Stimulated activated CD4-positive, alpha-beta T cell treated with anti-CD3 and anti-CD28 coated beads, Interleukin-1b, Interleukin-23, amount 100 ng/mL, for 24 hours (primary cell): Measurements from ENCODE around the gene SHQ1.
A peak's percentile ranks its signal among the peaks of the same experiment; 100 is the strongest.

ENCODE experiments used
- DNase-seq, 4 experiments: peaks; one replicate each; pipeline ENCODE4 v3.0.0-alpha.2; 2020; ENCODE audit warnings: low read depth in 4 of 4, low spot score in 1 of 4

The SHQ1 gene

GRCh38 chr3:72848703-72849081, 447 bp upstream of the SHQ1 start:
- DNase-seq = peak in 2 of 4 experiments; percentile 13 to 21

DNA sequence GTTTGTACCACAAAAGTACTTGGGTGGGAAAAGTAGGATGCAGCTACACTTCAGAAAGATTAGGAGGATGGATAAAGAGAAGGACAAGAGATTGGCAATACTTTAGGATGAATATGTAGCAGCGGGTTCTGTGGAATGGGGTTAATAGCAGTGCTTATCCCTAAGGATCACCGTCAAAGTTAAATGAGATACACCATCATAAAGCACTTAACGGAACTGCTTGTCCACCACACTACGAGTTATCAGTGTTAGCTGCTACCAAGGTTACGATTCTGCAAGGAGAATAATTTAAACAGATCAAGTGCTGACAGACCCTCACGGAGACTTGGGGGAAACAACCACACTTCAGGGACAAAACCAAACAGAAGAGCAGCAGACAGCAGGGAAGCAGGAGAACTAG, 963 bp downstream of the SHQ1 start:
- no peak for DNase-seq

GRCh38 chr3:72846166-72846565, 2.1 kb downstream of the SHQ1 start:
- DNase-seq = no peak

DNA sequence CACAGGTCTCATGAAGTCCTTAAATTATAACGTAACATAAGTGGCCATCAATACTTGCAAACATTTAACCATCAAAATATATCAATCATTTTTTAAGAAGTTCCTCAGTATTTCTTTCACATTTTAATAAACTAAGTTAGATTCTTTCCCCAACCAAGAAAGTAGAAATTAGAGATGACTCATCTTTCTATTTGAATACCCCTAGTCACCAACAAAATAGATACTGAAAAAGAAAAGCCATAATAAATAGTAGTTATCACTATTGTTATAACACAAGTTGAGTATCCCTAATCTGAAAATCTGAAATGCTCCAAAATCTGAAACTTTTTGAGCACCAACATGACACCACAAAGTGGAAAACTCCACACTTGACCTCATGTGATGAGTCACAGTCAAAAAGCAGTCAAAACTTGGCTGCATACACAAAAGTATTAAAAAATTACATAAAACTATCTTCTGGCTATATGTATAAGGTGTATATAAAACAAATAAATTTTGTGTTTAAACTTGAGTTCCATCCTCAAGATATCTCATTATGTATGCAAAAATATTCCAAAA, 3.7 kb downstream of the SHQ1 start:
- no peak for DNase-seq

DNA sequence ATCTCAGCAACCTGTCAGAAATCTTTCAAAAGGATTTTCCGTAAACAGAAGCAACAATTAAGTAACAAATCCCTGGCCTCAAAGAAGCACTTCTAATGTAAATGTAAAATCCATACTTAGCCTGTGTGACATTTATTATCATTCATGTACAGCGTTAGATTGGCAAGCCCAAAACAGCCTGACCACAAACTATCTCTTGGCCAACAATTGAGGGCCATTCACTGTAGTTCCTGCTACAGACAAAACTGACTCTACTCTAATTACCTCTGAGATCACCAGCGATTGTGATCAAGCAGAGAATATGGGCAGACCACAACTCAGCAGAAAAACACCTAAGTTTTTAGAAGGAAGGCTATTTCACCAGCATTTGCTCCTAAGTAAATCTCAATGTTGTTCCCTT, 9.2 kb downstream of the SHQ1 start:
- DNase-seq = no peak

- no peak for DNase-seq
Measured at GRCh38 chr3:72836923-72837322, 11.3 kb downstream of the SHQ1 start.

GRCh38 chr3:72836416-72836815, 11.8 kb downstream of the SHQ1 start:
- no peak for DNase-seq

DNA sequence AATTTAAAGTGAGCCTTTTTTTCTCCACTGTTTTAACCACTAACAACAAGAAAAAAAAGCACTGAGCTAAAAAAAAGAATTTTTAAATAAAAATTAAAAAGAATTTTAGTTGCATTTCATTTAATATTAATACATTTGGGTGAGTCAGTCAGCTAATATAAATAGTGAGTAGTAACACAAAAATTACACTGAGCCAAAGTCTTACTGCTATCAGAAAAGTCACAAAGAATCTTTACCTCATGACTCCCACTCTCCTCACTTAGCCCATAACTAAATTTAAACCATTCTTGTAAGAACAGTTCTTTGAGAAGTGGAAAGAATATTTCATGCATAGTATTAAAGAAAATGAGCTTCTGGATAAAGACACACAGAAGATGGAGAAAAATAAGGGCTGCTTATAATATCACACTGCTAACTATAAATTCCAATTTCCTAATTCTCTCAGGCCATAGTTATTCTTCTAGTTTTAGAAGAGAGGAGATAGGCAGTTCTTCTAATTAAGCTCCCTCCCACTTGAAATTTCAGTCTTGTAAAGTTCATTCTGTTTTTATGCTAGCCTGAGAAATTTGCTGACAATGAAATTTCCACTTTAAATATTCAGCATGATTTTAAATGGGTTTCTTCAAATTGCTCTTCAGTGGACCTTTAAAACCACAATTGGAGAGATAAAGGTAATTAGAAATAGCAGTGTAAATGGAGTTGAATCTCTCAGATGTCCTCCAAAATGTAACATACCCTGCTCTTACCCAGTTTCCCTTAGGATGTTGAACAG, 17.6 kb downstream of the SHQ1 start:
- DNase-seq = no peak

- no peak for DNase-seq
Measured at GRCh38 chr3:72829701-72830100, 18.5 kb downstream of the SHQ1 start.

- DNase-seq = no peak
Measured at GRCh38 chr3:72821161-72821781, 27.0 kb downstream of the SHQ1 start.

- DNase-seq = no peak
Measured at GRCh38 chr3:72820415-72820814, 27.8 kb downstream of the SHQ1 start.

GRCh38 chr3:72818905-72819304, 29.3 kb downstream of the SHQ1 start:
- DNase-seq = no peak

DNA sequence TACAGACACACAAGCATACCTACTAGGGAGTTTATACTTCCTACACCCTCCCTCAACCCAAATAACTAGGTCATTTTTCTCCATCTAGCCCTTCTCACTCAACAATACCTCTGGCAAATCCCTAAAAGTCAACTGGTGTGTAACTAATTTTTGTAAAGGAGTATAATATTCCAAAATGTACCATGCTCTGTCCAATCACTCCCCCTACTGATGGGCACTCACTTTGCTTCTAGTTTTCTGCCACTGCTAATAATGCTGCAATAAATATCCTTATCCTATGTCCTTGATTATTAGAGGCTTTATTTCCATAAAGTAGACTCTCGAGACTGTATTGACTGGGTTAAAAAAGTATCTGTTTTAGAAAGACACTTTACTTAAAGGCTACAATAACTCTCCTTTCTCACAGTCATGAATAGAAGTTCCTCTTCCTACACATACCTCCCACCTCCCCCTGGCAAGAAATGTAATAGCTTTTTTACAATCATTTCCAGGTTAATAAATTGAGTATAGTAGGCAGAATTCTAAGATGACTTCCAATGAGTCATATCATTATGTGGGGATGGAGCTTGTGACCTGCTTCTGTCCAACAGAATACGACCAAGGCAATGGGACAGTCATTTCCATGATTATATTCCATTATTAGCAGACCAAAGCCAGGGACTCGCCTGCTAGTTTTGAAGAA, 30.0 kb downstream of the SHQ1 start:
- DNase-seq = no peak

DNA sequence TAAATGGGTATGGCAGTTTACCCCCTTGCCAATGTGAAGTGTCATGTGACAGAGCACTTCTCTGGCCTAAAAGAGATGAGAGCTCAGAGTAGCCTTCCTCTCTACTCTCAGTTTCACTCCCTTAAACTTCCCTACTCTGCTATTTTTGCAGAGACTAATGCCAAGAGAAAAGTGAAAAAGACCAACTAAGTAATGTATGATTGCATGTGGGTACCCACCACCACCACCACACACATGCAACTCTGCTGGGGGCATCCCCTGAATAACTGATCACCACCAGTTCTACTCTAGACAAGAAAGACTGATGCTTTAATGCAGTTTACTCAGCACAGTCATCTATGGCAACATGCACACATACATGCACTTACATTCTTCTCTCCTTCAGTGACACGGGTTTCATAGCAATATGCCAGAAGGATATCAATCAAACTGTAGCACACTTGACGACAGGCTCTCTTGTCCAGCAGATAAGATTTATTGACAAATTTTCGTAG, 31.3 kb downstream of the SHQ1 start:
- DNase-seq = no peak

GRCh38 chr3:72814308-72814707, 33.9 kb downstream of the SHQ1 start:
- DNase-seq = no peak

DNA sequence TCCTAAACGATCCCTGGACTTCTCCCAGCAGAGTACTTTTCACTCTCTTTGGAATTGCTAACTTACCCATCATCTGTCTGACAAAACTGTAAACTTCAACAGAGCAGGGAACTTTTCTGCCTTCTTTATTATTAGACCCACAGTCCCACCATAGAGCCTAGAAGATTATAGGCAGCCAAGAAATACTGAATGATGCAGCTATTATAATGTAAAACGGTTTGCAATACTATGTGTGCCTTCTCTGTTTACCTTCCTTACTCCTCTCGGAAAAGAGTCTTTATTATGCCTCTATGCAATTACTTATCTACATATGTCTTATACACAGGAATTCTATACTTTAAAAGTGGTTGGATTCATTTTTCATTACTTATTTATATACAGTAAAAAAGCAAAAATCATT, 36.0 kb downstream of the SHQ1 start:
- no peak for DNase-seq

- no peak for DNase-seq
Measured at GRCh38 chr3:72811571-72811970, 36.7 kb downstream of the SHQ1 start.

GRCh38 chr3:72810659-72811434, 37.4 kb downstream of the SHQ1 start:
- DNase-seq = no peak

DNA sequence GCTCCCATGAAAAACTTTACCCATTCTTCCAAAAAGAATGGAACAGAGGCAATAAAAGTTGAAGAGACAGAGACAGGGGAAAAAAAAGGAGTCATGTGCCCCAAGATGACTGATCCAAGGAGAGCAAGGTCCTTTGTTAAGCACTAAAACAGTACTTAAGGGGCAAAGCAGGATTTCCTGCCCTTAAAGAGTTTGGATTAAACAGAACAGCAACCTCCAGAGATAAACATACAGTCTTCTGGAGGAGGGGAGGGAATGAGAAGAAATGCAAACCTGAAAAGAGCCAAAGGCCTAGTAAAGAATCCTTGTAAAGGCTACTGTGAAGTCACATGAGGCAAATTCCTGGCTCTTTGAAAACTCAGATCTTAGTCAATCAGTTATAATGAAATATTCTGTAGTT, 38.2 kb downstream of the SHQ1 start:
- DNase-seq = no peak

GRCh38 chr3:72804361-72804760, 43.9 kb downstream of the SHQ1 start:
- DNase-seq = no peak

DNA sequence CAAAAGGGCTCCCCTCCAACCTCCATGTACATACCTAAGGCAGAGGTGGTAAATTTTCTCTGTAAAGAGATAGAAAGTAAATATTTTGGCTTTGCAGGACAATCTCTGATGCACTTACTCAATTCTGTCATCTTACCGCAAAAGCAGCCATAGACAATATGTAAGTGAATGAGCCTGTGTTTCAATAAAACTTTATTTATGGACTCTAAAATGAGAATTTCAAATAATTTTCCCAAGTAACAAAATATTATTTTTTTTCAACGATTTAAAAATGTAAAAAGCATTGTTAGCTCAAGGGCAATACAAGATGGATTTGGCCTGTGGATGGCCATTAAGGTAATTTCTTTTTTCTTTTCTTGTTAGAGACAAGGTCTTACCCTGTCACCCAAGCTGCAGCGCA, 44.7 kb downstream of the SHQ1 start:
- no peak for DNase-seq
